Measurements from ENCODE around the gene LZTS2.
A peak's percentile ranks its signal among the peaks of the same experiment; 100 is the strongest.

The LZTS2 gene

GRCh38 chr10:101052285-101052684 is 52.7 kb downstream of the LZTS2 start:
- H3F3A ChIP-seq (ENCODE audit: low read depth): no peaks in the 10 kb centered on the region
- TF ChIP-seq CTCF (conservative IDR thresholded peaks at IDR 0.05; ENCODE audit: low read length) (no peak), EZH2phosphoT487 (IDR thresholded peaks at IDR 0.05; ENCODE audit: borderline replicate concordance) (no peak)
- no peak overlapping the region for H3K4me3 ChIP-seq (ENCODE audit: low read length, poor library complexity, severe bottlenecking)
- peak overlapping the region; percentile 14 for H3K4me2 ChIP-seq (ENCODE audit: low read depth, low read length, poor library complexity, severe bottlenecking)
- no peaks in the 10 kb centered on the region for H3K9me2 ChIP-seq (replicated peaks; ENCODE audit: low read depth, low read length)
- no peaks in the 10 kb centered on the region for H3K36me3 ChIP-seq (ENCODE audit: insufficient read depth, low read length)
- H3K4me1 ChIP-seq (ENCODE audit: insufficient read depth, low read length, poor library complexity, severe bottlenecking): peaks cover 33% of the 10 kb centered on the region
- H3K9ac ChIP-seq (ENCODE audit: low read depth, low read length, poor library complexity, severe bottlenecking): no peak overlapping the region
- no peaks in the 10 kb centered on the region for H3K27me3 ChIP-seq (ENCODE audit: insufficient read depth, low read length, poor library complexity, severe bottlenecking)
- H4K20me1 ChIP-seq (ENCODE audit: insufficient read depth, low read length, poor library complexity, severe bottlenecking): peaks cover 18% of the 10 kb centered on the region
- H3K79me2 ChIP-seq (ENCODE audit: insufficient read depth, low read length): peaks cover 49% of the 10 kb centered on the region
- no peak overlapping the region for H2AFZ ChIP-seq (ENCODE audit: low read length)
- no peaks in the 10 kb centered on the region for H3K9me3 ChIP-seq (ENCODE audit: insufficient read depth, low read depth, low read length)

DNA sequence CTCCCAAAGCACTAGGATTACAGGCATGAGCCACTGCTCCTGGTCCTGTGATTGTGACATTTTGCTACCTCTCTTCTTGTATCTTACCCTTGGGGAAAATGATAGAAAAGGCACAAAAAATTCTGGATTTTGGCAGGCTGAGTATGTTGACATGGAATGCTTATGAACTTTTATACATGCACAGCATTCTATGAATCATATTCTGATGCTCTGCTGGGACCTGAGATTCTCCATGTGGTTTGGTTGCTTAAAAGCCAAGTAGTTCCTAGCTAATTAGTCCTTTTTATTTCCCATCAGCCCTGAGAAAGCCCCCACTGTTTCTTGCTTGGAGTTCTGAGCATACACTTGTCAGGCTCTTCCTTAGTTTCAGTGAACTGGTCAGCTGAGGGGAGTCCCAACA is 53.9 kb downstream of the LZTS2 start:
- H3K4me2 ChIP-seq (ENCODE audit: low read depth, low read length, poor library complexity, severe bottlenecking): no peak overlapping the region
- peaks cover 42% of the 10 kb centered on the region for H3K4me1 ChIP-seq (ENCODE audit: insufficient read depth, low read length, poor library complexity, severe bottlenecking)
- no peaks in the 10 kb centered on the region for H3K36me3 ChIP-seq (ENCODE audit: insufficient read depth, low read length)
- peaks cover 20% of the 10 kb centered on the region for H4K20me1 ChIP-seq (ENCODE audit: insufficient read depth, low read length, poor library complexity, severe bottlenecking)
- H3K4me3 ChIP-seq (ENCODE audit: low read length, poor library complexity, severe bottlenecking): no peak overlapping the region
- no peak overlapping the region for H3K9ac ChIP-seq (ENCODE audit: low read depth, low read length, poor library complexity, severe bottlenecking)
- TF ChIP-seq CTCF (conservative IDR thresholded peaks at IDR 0.05; ENCODE audit: low read length) (no peak), EZH2phosphoT487 (IDR thresholded peaks at IDR 0.05; ENCODE audit: borderline replicate concordance) (no peak)
- no peaks in the 10 kb centered on the region for H3K9me3 ChIP-seq (ENCODE audit: insufficient read depth, low read depth, low read length)
- peaks cover 61% of the 10 kb centered on the region for H3K79me2 ChIP-seq (ENCODE audit: insufficient read depth, low read length)
- H3K9me2 ChIP-seq (replicated peaks; ENCODE audit: low read depth, low read length): no peaks in the 10 kb centered on the region
- no peaks in the 10 kb centered on the region for H3F3A ChIP-seq (ENCODE audit: low read depth)
- H3K27me3 ChIP-seq (ENCODE audit: insufficient read depth, low read length, poor library complexity, severe bottlenecking): no peaks in the 10 kb centered on the region
- no peak overlapping the region for H2AFZ ChIP-seq (ENCODE audit: low read length)

DNA sequence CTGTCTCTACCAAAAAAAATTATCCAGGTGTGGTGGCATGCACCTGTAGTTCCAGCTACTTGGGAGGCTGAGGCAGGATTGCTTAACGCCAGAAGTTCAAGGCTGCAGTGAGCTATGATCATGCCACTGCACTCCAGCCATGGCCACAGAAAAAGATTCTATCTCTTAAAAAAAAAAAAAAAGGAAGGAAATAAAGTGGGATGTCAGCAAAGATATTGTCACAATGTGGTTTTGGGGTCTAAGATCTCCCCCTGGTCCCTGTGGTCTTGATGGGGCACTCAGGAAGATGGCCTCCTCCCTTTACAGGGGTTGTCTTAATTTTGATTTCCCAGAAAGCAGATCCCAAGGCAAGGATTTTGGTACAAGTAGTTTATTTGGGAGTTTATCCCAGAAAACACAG is 54.7 kb downstream of the LZTS2 start:
- Histone ChIP-seq H2AFZ (ENCODE audit: low read length) (no peak overlapping the region), H3K9me3 (ENCODE audit: insufficient read depth, low read depth, low read length) (no peaks in the 10 kb centered on the region), H3K9me2 (replicated peaks; ENCODE audit: low read depth, low read length) (no peaks in the 10 kb centered on the region), H3K4me2 (ENCODE audit: low read depth, low read length, poor library complexity, severe bottlenecking) (peak overlapping the region; percentile 73), H3K79me2 (ENCODE audit: insufficient read depth, low read length) (peaks cover 68% of the 10 kb centered on the region), H3K4me3 (ENCODE audit: low read length, poor library complexity, severe bottlenecking) (peak overlapping the region; percentile 54), H3F3A (ENCODE audit: low read depth) (no peaks in the 10 kb centered on the region), H3K36me3 (ENCODE audit: insufficient read depth, low read length) (no peaks in the 10 kb centered on the region), H3K27me3 (ENCODE audit: insufficient read depth, low read length, poor library complexity, severe bottlenecking) (no peaks in the 10 kb centered on the region), H4K20me1 (ENCODE audit: insufficient read depth, low read length, poor library complexity, severe bottlenecking) (peaks cover 23% of the 10 kb centered on the region), H3K9ac (ENCODE audit: low read depth, low read length, poor library complexity, severe bottlenecking) (no peak overlapping the region), H3K4me1 (ENCODE audit: insufficient read depth, low read length, poor library complexity, severe bottlenecking) (peaks cover 47% of the 10 kb centered on the region)
- TF ChIP-seq EZH2phosphoT487 (IDR thresholded peaks at IDR 0.05; ENCODE audit: borderline replicate concordance) (no peak), CTCF (conservative IDR thresholded peaks at IDR 0.05; ENCODE audit: low read length) (no peak)
